Activated CD8-positive, alpha-beta memory T cell treated with anti-CD3 and anti-CD28 coated beads, Interleukin-2, amount 50 U/mL, for 1 hour (primary cell): ENCODE results near the gene GPR158.
"Not testable (repeated sequence)": the region's sequence is repeated elsewhere in the genome, so short reads cannot be mapped to it uniquely, and the experiment has no call there.

Source experiments
- DNase-seq: peaks from one replicate; pipeline ENCODE4 v3.0.0-alpha.2; 2020; ENCODE audit errors: extremely low read depth

GPR158 gene

GRCh38 chr10:25174461-25175230 is at the start of gene GPR158:
Gene GPR158 (plus strand): TSS chr10:25175001. CDS start chr10:25175421, 420 bp downstream.
- DNase-seq, result peak; percentile 4

GRCh38 chr10:25125201-25125611 is 49.6 kb upstream of the GPR158 start:
- no peak for DNase-seq

GRCh38 chr10:25129592-25129991 is 45.2 kb upstream of the GPR158 start:
- DNase-seq, result no peak

- DNase-seq, result no peak
Observed at GRCh38 chr10:25130906-25131305, 43.9 kb upstream of the GPR158 start.

- no peak for DNase-seq
Observed at GRCh38 chr10:25142116-25142864, 32.5 kb upstream of the GPR158 start.

GRCh38 chr10:25157650-25158049 is 17.2 kb upstream of the GPR158 start:
- DNase-seq, result no peak

GRCh38 chr10:25159591-25159990 is 15.2 kb upstream of the GPR158 start:
- no peak for DNase-seq

GRCh38 chr10:25162391-25162790 is 12.4 kb upstream of the GPR158 start:
- no peak for DNase-seq

- DNase-seq, result not testable (repeated sequence)
Observed at GRCh38 chr10:25163464-25163863, 11.3 kb upstream of the GPR158 start.

GRCh38 chr10:25169740-25170139 is 5.1 kb upstream of the GPR158 start:
- DNase-seq, result no peak

GRCh38 chr10:25170627-25171026 is 4.2 kb upstream of the GPR158 start:
- no peak for DNase-seq

- no peak for DNase-seq
Observed at GRCh38 chr10:25175527-25176420, 973 bp downstream of the GPR158 start.

- DNase-seq, result no peak
Observed at GRCh38 chr10:25176421-25176968, 1.7 kb downstream of the GPR158 start.

- no peak for DNase-seq
Observed at GRCh38 chr10:25177093-25177753, 2.4 kb downstream of the GPR158 start.

GRCh38 chr10:25177754-25178135 is 2.9 kb downstream of the GPR158 start:
- no peak for DNase-seq

GRCh38 chr10:25178411-25178810 is 3.6 kb downstream of the GPR158 start:
- DNase-seq, result no peak

- no peak for DNase-seq
Observed at GRCh38 chr10:25180801-25181200, 6.0 kb downstream of the GPR158 start.

- DNase-seq, result no peak
Observed at GRCh38 chr10:25182636-25183035, 7.8 kb downstream of the GPR158 start.

GRCh38 chr10:25191162-25191895 is 16.5 kb downstream of the GPR158 start:
- DNase-seq, result no peak

GRCh38 chr10:25198151-25198550 is 23.4 kb downstream of the GPR158 start:
- DNase-seq, result no peak
